MM.1S (cell line): ENCODE data around the gene ADAP1.

Experiments used
- DNase-seq: peaks from one replicate; pipeline ENCODE4 v3.0.0-alpha.2; 2015
- H2AFZ ChIP-seq: fragments of 300-600 bp; sonication (generic); 2 replicates; pipeline ENCODE4 v1.6.0; 2016; ENCODE audit warnings: antibody characterized with exemption, low read length
- H3F3A ChIP-seq: fragments of 300-600 bp; sonication (generic); 2 replicates; pipeline ENCODE4 v1.6.1; 2016; ENCODE audit warnings: mild to moderate bottlenecking, antibody characterized with exemption, low read length, moderate library complexity, mixed read lengths; ENCODE audit not compliant: insufficient read depth
- H3K27ac ChIP-seq: fragments of 300-600 bp; sonication (generic); 2 replicates; pipeline ENCODE4 v1.5.1; 2016; ENCODE audit warnings: mild to moderate bottlenecking, low read length
- H3K27me3 ChIP-seq: fragments of 300-600 bp; sonication (generic); replicated peaks from 2 replicates; pipeline ENCODE4 v1.6.0; 2016; ENCODE audit warnings: low read length; ENCODE audit not compliant: insufficient read depth
- H3K36me3 ChIP-seq: fragments of 300-600 bp; sonication (generic); replicated peaks from 2 replicates; pipeline ENCODE4 v1.6.1; 2016; ENCODE audit warnings: mild to moderate bottlenecking, low read length, mixed read lengths; ENCODE audit not compliant: insufficient read depth
- H3K4me1 ChIP-seq: fragments of 300-600 bp; sonication (generic); 2 replicates; pipeline ENCODE4 v1.6.1; 2016; ENCODE audit warnings: low read length, mixed read lengths
- H3K4me2 ChIP-seq: fragments of 300-600 bp; sonication (generic); 2 replicates; pipeline ENCODE4 v1.6.0; 2016; ENCODE audit warnings: low read depth, low read length
- H3K4me3 ChIP-seq: fragments of 300-600 bp; sonication (generic); 2 replicates; pipeline ENCODE4 v1.5.1; 2016; ENCODE audit warnings: low read length, mixed read lengths
- H3K79me2 ChIP-seq: fragments of 300-600 bp; sonication (generic); 2 replicates; pipeline ENCODE4 v1.6.1; 2016; ENCODE audit warnings: mixed run types, low read length, mixed read lengths
- H3K9ac ChIP-seq: fragments of 300-600 bp; sonication (generic); 2 replicates; pipeline ENCODE4 v1.6.1; 2016; ENCODE audit warnings: low read length, mixed read lengths
- H3K9me2 ChIP-seq: fragments of 300-600 bp; sonication (generic); replicated peaks from 2 replicates; pipeline ENCODE4 v1.6.1; 2016; ENCODE audit warnings: mild to moderate bottlenecking, low read length, mixed read lengths; ENCODE audit not compliant: insufficient read depth
- H3K9me3 ChIP-seq: fragments of 300-600 bp; sonication (generic); replicated peaks from 2 replicates; pipeline ENCODE4 v1.6.1; 2016; ENCODE audit warnings: mild to moderate bottlenecking, low read length, mixed read lengths; ENCODE audit not compliant: insufficient read depth
- H4K20me1 ChIP-seq: fragments of 300-600 bp; sonication (generic); 2 replicates; pipeline ENCODE4 v1.6.1; 2016; ENCODE audit warnings: mild to moderate bottlenecking, low read length, moderate library complexity, mixed read lengths; ENCODE audit not compliant: insufficient read depth
- EZH2 ChIP-seq: fragments of 300-600 bp; sonication (generic); optimal IDR thresholded peaks from 2 replicates; pipeline ENCODE3; 2017; ENCODE audit warnings: low read depth, mild to moderate bottlenecking, antibody characterized with exemption, low read length, mixed read lengths
- EZH2phosphoT487 ChIP-seq: fragments of 300-600 bp; sonication (generic); IDR thresholded peaks from 2 replicates; pipeline ENCODE4 v1.6.1; 2018; ENCODE audit warnings: antibody characterized with exemption, low read length
- TF ChIP-seq, protein P1 (sequence below): fragments of 300-600 bp; sonication (generic); IDR thresholded peaks from 2 replicates; pipeline ENCODE4 v1.5.1; 2016; ENCODE audit warnings: antibody characterized with exemption, low read length, mixed read lengths

ADAP1 gene

GRCh38 chr7:890868-891267 is 63.6 kb downstream of the ADAP1 start:
- Histone ChIP-seq H2AFZ (no peak overlapping the region), H3K27ac (no peak overlapping the region), H3K79me2 (peaks cover 36% of the 10 kb centered on the region), H3K27me3 (no peaks in the 10 kb centered on the region), H3K4me3 (no peak overlapping the region), H3K36me3 (peaks cover 22% of the 10 kb centered on the region), H4K20me1 (no peaks in the 10 kb centered on the region), H3K9me2 (no peaks in the 10 kb centered on the region), H3K4me2 (no peak overlapping the region), H3K9ac (no peak overlapping the region), H3F3A (no peaks in the 10 kb centered on the region), H3K9me3 (no peaks in the 10 kb centered on the region), H3K4me1 (no peaks in the 10 kb centered on the region)
- no peak for DNase-seq
- TF ChIP-seq, protein P1, sequence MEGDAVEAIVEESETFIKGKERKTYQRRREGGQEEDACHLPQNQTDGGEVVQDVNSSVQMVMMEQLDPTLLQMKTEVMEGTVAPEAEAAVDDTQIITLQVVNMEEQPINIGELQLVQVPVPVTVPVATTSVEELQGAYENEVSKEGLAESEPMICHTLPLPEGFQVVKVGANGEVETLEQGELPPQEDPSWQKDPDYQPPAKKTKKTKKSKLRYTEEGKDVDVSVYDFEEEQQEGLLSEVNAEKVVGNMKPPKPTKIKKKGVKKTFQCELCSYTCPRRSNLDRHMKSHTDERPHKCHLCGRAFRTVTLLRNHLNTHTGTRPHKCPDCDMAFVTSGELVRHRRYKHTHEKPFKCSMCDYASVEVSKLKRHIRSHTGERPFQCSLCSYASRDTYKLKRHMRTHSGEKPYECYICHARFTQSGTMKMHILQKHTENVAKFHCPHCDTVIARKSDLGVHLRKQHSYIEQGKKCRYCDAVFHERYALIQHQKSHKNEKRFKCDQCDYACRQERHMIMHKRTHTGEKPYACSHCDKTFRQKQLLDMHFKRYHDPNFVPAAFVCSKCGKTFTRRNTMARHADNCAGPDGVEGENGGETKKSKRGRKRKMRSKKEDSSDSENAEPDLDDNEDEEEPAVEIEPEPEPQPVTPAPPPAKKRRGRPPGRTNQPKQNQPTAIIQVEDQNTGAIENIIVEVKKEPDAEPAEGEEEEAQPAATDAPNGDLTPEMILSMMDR, result no peak
- TF ChIP-seq EZH2 (no peak), EZH2phosphoT487 (no peak)

DNA sequence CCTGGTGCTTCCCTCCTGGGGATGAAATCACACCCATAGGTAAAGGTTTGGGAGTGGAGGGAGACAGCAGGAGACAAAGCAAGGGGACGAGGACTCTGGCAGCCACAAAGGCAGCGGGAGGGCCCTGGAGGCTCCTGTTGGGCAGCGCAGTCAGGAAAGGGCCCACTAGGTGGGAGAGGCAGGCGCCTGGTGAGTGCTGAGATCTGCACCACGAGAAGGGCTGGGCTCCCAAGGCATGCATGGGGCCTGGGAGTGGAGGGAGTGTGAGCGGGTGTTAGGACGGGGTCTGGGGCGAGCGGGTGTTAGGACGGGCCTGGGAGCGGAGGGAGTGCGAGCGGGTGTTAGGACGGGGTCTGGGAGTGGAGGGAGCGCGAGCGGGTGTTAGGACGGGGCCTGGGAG is 65.1 kb downstream of the ADAP1 start:
- Histone ChIP-seq H4K20me1 (no peaks in the 10 kb centered on the region), H3K4me2 (no peak overlapping the region), H3K27me3 (no peaks in the 10 kb centered on the region), H3K4me1 (no peaks in the 10 kb centered on the region), H3K27ac (no peak overlapping the region), H3K79me2 (peaks cover 51% of the 10 kb centered on the region), H3F3A (no peaks in the 10 kb centered on the region), H3K4me3 (no peak overlapping the region), H3K36me3 (peaks cover 18% of the 10 kb centered on the region), H3K9ac (no peak overlapping the region), H3K9me3 (no peaks in the 10 kb centered on the region), H3K9me2 (no peaks in the 10 kb centered on the region), H2AFZ (no peak overlapping the region)
- TF ChIP-seq, protein P1, result no peak
- TF ChIP-seq EZH2 (no peak), EZH2phosphoT487 (no peak)
- DNase-seq, result no peak

- Histone ChIP-seq H3K4me2 (no peak overlapping the region), H3K4me1 (no peaks in the 10 kb centered on the region), H3K9me2 (no peaks in the 10 kb centered on the region), H3K79me2 (peaks cover 55% of the 10 kb centered on the region), H3K9me3 (no peaks in the 10 kb centered on the region), H3F3A (no peaks in the 10 kb centered on the region), H4K20me1 (no peaks in the 10 kb centered on the region), H3K36me3 (peaks cover 17% of the 10 kb centered on the region), H3K27me3 (no peaks in the 10 kb centered on the region), H3K4me3 (no peak overlapping the region), H3K27ac (no peak overlapping the region), H2AFZ (no peak overlapping the region), H3K9ac (no peak overlapping the region)
- DNase-seq, result no peak
- no peak for TF ChIP-seq EZH2phosphoT487
- TF ChIP-seq, protein P1, result no peak
- TF ChIP-seq EZH2, result no peak
Observed at GRCh38 chr7:889025-889390, 65.5 kb downstream of the ADAP1 start.
